Islet precursor cell (in vitro differentiated cells): Measurements from ENCODE around the gene MAP1LC3B2.

ENCODE experiments used
- DNase-seq: peaks from one replicate; pipeline ENCODE4 v3.0.0-alpha.2; 2018

The MAP1LC3B2 gene

DNA sequence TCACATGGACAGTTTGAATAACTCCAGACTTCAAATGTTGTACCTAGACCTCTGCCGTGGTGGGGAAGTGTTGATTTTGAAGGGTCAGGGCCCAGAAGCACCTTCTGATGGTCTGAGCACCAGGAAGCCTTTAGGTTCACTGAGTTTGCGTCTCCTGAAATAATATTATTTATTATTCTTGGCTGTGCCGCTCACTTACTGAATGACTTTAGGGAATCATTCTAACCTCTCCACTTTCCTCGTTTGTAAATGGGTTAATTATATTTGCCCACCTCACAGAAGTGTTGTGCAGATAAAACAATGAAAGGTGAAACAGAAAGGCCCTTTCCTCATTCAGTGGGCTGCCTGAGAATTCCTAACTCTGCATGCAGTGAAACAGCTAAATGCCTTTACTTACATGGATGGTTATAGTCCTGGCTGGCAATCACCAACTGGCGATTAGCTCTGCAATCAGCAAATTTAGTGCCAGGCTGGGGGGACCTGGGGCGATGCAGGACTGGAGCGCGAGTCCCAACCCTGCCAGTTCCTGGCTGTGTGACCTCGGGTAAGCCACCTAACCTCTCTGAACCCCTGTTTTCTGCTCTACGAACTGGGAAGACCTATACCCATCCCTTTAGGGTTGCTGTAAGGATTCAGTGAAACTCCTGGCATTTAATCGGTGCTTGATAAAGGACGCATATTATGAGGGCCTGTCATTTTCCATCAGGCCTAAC, 57.5 kb downstream of the MAP1LC3B2 start:
- no peak for DNase-seq

DNA sequence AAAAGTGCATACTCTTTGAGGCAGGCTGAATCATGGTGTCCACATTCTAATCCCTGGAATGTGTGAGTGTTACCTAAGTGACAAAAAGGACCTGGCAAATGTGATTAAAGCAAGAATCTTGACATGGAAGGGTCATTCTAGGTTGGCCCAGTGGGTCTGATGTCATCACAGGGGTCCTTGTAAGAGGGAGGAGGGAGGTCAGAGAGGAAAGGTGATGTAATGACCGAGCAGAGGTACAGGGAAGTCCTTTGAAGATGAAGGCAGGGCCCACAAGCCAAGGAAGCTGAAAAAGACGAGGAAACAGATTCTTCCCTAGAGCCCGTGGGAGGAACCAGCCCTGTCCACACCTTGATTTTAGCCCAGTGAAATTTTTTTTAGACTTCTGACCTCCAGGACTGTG, 60.1 kb downstream of the MAP1LC3B2 start:
- no peak for DNase-seq

DNA sequence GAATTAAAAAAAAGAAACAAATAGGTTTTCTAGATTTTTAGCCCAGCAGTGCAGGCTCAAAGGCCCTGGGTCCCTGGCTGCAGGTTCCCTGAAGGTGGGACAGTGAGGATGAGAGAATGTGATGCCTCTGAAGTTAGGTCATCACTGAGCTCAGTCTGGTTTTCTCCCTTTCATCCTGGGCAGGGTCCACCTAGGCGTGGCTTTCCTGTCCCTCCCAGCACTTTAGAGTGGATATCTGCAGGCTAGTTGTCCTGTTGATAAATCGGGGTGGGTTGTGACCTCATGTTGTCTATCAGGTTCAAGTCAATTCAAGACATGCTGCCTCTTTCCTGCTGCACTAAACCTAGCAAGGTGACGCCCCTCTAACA, 60.9 kb downstream of the MAP1LC3B2 start:
- peak; percentile 92 for DNase-seq

DNA sequence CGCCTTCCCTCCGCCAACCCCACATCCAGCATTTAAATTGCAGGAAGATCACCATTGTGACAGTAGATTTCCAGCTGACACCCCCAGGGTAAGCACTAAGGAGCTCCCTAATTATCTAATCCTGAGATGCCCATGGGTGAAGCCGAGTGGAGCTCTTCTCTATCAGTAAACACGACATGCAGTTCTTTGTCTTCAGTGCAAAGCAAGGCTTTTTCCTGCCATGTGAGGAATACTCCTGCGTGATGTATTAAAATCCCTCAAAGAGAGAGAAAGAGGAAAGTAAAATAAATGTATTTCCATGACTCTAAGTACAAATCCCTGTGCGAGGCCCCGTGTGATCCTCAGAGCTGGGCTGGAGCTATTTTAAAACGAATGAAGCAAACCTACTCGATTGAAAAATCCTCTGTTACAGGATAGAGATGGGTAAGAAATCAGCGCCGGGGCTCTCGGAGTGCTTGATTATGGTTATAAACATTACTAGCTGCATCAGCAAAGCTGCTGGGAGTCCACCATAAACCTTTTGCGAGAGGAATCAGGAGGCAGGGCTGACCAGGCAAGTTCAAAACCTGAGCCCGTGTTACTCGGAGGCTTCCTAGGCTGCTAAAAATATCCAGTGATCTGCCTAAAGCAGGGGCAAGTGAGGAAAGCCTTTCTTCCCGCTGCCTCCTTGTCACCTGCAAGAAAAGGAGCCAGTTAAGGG, 61.5 kb downstream of the MAP1LC3B2 start:
- no peak for DNase-seq

DNA sequence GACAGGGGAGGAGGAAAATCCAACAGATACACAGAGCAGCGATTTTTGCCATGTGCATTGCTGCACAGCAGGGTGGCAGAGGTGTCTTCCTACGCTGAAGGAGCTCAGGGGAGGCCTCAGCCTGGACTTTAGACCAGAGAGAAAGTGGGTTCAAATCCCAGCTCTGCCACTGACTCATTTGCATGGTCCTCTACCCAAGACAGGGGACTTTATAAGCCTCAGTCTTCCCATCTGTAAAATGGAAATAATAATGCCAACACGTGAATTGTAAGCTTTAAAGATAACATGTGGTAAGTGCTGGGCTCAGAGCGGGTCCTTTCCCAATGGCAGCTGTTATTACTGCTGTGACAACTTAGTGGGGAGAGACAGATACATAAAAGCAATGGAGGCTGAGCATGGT, 62.0 kb downstream of the MAP1LC3B2 start:
- DNase-seq = no peak

DNA sequence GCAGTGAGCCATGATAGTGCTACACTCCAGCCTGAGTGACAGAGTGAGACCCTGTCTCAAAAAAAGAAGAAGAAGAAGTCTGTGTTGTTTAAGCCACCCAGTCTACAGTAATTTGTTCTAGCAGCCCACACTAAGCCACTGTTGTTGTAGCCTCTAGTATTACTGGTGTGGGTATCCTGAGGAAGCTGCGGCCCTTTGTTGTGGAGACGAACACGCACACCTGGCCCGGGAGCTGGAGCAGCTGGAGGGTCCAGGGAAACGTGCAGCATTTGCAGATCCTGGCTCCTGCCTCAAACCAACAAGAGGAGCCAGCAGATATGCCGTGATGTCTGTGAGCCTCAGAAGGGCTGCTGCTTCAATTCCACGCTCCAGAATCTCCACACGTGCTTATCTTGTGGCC, 65.3 kb downstream of the MAP1LC3B2 start:
- DNase-seq = no peak

DNA sequence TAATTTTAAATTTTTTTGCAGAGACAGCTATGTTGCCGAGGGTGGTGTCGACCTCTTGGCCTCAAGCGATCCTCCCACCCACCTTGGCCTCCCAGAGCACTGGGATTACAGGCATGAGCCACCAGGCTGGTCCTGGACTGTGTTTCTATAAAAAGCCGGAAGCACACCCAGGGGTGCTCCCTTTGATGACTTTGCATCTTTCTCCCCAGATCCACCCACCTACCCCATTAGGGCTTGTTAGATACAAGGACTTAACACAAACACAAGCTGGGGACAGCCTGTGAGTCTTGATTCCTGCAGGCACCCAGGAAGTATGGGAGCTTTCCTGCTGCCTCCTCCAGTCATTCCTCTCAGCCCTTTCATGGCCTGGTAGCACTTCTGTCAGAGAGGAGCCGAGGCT, 67.0 kb downstream of the MAP1LC3B2 start:
- no peak for DNase-seq
